Sigmoid colon (tissue), 7 donors: Measurements from ENCODE around the gene DNAH6. TPM values are rescaled to one million over a fixed set of nuclear protein-coding genes. Genes with fewer than 3 reads are reported as not detected.

Experiments
- DNase-seq: peaks from one replicate; pipeline ENCODE4 v3.0.0-alpha.2; 2019
- H3K27ac ChIP-seq, 4 donors: fragments of 200-600 bp; sonication (generic); one replicate each; pipeline ENCODE4 v1.5.1; 2016 to 2019; ENCODE audit warnings: mild to moderate bottlenecking in 1 of 4
- H3K27me3 ChIP-seq, 3 donors: fragments of 200-600 bp; sonication (generic); one replicate each; pipeline ENCODE4 v1.5.1; 2019; ENCODE audit warnings: mild to moderate bottlenecking in 1 of 3
- H3K36me3 ChIP-seq, 4 donors: fragments of 200-600 bp; sonication (generic); one replicate each; pipeline ENCODE4 v1.5.1; 2016 to 2019
- H3K4me1 ChIP-seq, 4 donors: fragments of 200-600 bp; sonication (generic); one replicate each; pipeline ENCODE4 v1.5.1; 2017 to 2019
- H3K4me3 ChIP-seq, 4 donors: fragments of 200-600 bp; sonication (generic); one replicate each; pipeline ENCODE4 v1.5.1; 2017 to 2019; ENCODE audit warnings: mild to moderate bottlenecking in 2 of 4, moderate library complexity in 1 of 4
- H3K9me3 ChIP-seq, 4 donors: fragments of 200-600 bp in 3 of 4; sonication (generic) in 3 of 4; one replicate each; pipeline versions ENCODE4 v1.5.1 to v1.6.1; 2013 to 2019
- CTCF ChIP-seq, 4 experiments: fragments of 450-650 bp in 3 of 4; fragments of 200-600 bp in 1 of 4; IDR thresholded peaks; one replicate each; pipeline ENCODE4 v1.5.1; 2016 to 2019; ENCODE audit warnings: antibody characterized with exemption in 4 of 4, mild to moderate bottlenecking in 3 of 4, moderate library complexity in 2 of 4
- EP300 ChIP-seq, 4 donors: sonication (generic); formaldehyde crosslinking; IDR thresholded peaks; one replicate each; pipeline ENCODE4 v1.6.1; 2017; ENCODE audit warnings: antibody characterized with exemption in 4 of 4
- POLR2A ChIP-seq, 2 donors: fragments of 450-650 bp; IDR thresholded peaks; one replicate each; pipeline ENCODE4 v1.6.1; 2016; ENCODE audit warnings: antibody characterized with exemption in 2 of 2, mild to moderate bottlenecking in 2 of 2, moderate library complexity in 2 of 2
- POLR2AphosphoS5 ChIP-seq, 4 donors: sonication (generic); formaldehyde crosslinking; IDR thresholded peaks; one replicate each; pipeline ENCODE4 v1.6.1; 2017; ENCODE audit warnings: antibody characterized with exemption in 4 of 4
- WGBS, 2 donors: extraction: QIAGEN DNeasy Blood & Tissue Kit; methylation state at CpG; one replicate each; pipeline ENCODE4 v1.1.7; 2013; 5-methylcytosine and 5-hydroxymethylcytosine counted together
- intact Hi-C: fragments of 100-400 bp; cut with DNase I; formaldehyde crosslinking; loops from one replicate; pipeline ENCODE4 v1.15.1; 2023
- polyA plus RNA-seq, 3 donors: library from polyadenylated mRNA; stranded (reverse); fragments of 200-250 nt; gene quantifications; one replicate each; pipeline ENCODE4 v1.2.3, GENCODE V29; 2013
- total RNA-seq, 4 donors: library from RNA; depleted of rRNA; stranded (reverse); fragments of >200 nt; gene quantifications; one replicate each; pipeline ENCODE4 v1.1.0, GENCODE V29; 2016
- donor health status: healthy with polysubstance abuse.
- donor health status: Bipolar disorder and iron deficiency.
- donor health status: healthy.

The DNAH6 gene
- total and polyA plus RNA-seq, 7 donors = 0.20 to 0.55 (median 0.36) TPM; not detected in 2

GRCh38 chr2:84838434-84839145, 322.3 kb downstream of the DNAH6 start:
- H3K27ac ChIP-seq = no peak overlapping the region
- H3K4me3 ChIP-seq = no peak overlapping the region
- no peak for DNase-seq
- 89 to 97% methylated on average over 2 of the region's 2 CpGs for whole genome bisulfite sequencing, 2 donors
- no peaks in the 10 kb centered on the region for H3K27me3 ChIP-seq
- no peaks in the 10 kb centered on the region for H3K4me1 ChIP-seq
- no peaks in the 10 kb centered on the region for H3K36me3 ChIP-seq
- TF ChIP-seq CTCF (IDR thresholded peaks at IDR 0.05) (no peak), EP300 (IDR thresholded peaks at IDR 0.05) (no peak), POLR2A (IDR thresholded peaks at IDR 0.05) (no peak)
- intact Hi-C loops = no loop called here
- peaks cover 0 to 4% (median 2%) of the 10 kb centered on the region in 4 donors for H3K9me3 ChIP-seq

DNA sequence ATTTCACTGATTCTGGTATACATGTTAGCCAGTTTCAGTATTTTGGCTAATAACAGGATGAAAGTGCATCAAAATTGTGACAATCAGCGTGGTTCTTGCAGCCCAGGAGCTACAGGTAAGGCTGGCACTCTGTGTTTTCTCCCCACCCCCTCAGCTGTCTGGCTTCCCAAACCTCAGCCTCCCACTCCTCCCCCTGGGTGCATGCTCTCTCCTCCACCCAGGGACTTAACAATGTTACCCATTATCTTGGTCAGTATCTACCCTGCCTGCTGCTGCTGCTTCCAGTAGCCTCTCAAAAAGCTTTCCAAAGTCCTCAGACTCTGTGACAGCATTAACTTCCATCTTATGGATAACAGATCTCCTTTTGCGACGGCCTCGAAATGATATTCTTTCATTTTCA, 323.6 kb downstream of the DNAH6 start:
- WGBS, 2 donors = 82 to 90% methylated on average over 4 of the region's 4 CpGs
- no peaks in the 10 kb centered on the region for H3K4me1 ChIP-seq
- no peaks in the 10 kb centered on the region for H3K27me3 ChIP-seq
- no peaks in the 10 kb centered on the region for H3K36me3 ChIP-seq
- intact Hi-C loops = no loop called here
- TF ChIP-seq CTCF (IDR thresholded peaks at IDR 0.05) (no peak), POLR2A (IDR thresholded peaks at IDR 0.05) (no peak)
- peaks cover 0 to 4% (median 2%) of the 10 kb centered on the region in 4 donors for H3K9me3 ChIP-seq
- no peak overlapping the region for H3K4me3 ChIP-seq
- DNase-seq = no peak
- H3K27ac ChIP-seq = no peak overlapping the region

DNA sequence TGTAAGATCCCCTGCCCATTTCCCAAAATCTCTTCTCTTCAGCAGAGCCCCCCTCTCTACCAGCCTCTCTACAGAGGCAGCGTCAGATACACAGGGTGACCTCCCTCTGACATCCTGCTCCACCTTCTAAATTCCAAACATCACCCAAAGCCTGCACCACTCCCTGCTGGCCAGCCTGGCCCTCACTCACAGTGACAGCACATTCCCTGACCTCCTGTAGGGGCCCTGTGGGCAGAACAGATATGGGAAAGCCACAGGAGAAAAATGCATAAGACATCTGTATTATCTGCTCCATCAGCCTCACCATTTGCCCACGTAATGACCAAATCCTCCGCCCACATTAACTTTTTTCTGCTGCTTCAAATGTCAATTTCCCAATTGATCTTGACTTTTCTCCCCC, 324.0 kb downstream of the DNAH6 start:
- WGBS, 2 donors = 75 to 91% methylated on average over 3 of the region's 3 CpGs
- H3K27me3 ChIP-seq = no peaks in the 10 kb centered on the region
- no peak for DNase-seq
- H3K9me3 ChIP-seq = peaks cover 0 to 4% (median 2%) of the 10 kb centered on the region in 4 donors
- no peak overlapping the region for H3K27ac ChIP-seq
- no peaks in the 10 kb centered on the region for H3K4me1 ChIP-seq
- intact Hi-C loops = no loop called here
- no peaks in the 10 kb centered on the region for H3K36me3 ChIP-seq
- TF ChIP-seq POLR2A (IDR thresholded peaks at IDR 0.05) (no peak), EP300 (IDR thresholded peaks at IDR 0.05) (no peak), CTCF (IDR thresholded peaks at IDR 0.05) (no peak), POLR2AphosphoS5 (IDR thresholded peaks at IDR 0.05) (no peak)
- no peak overlapping the region for H3K4me3 ChIP-seq

DNA sequence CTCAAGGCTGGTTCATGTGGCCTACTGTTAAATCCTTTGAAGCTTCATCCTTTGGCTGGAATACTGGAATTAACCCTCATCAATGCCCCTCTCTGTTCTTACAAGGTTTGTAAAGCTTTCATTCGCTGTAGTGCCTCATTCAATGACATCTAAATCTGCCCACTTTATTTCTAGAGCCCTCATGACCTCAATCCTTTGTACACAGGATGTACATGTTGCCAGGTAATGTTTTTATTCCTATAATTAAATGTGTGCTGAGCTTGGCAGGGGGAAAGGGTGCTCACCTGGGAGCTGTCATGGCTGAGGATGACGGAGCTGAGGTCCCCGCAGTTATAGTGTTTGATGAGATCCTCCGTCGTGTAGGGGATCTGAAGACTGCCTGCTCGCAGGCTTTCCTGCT, 325.3 kb downstream of the DNAH6 start:
- intact Hi-C loops = no loop called here
- Histone ChIP-seq H3K36me3 (no peaks in the 10 kb centered on the region), H3K27me3 (no peaks in the 10 kb centered on the region), H3K4me1 (no peaks in the 10 kb centered on the region), H3K4me3 (no peak overlapping the region), H3K9me3 (peaks cover 0 to 3% (median 0%) of the 10 kb centered on the region in 4 donors), H3K27ac (no peak overlapping the region)
- WGBS, 2 donors = 81 to 95% methylated on average over 6 of the region's 6 CpGs
- TF ChIP-seq EP300 (IDR thresholded peaks at IDR 0.05) (no peak), CTCF (IDR thresholded peaks at IDR 0.05) (no peak), POLR2AphosphoS5 (IDR thresholded peaks at IDR 0.05) (no peak), POLR2A (IDR thresholded peaks at IDR 0.05) (no peak)
- no peak for DNase-seq

- Histone ChIP-seq H3K9me3 (no peaks in the 10 kb centered on the region), H3K4me1 (no peaks in the 10 kb centered on the region), H3K36me3 (no peaks in the 10 kb centered on the region), H3K4me3 (no peak overlapping the region), H3K27ac (no peak overlapping the region), H3K27me3 (no peaks in the 10 kb centered on the region)
- no peak for TF ChIP-seq EP300 (IDR thresholded peaks at IDR 0.05)
- no peak for TF ChIP-seq POLR2A (IDR thresholded peaks at IDR 0.05)
- no peak for TF ChIP-seq CTCF (IDR thresholded peaks at IDR 0.05)
- TF ChIP-seq POLR2AphosphoS5 (IDR thresholded peaks at IDR 0.05) = no peak
- intact Hi-C loops = no loop called here
- WGBS, 2 donors = 87 to 88% methylated on average over 8 of the region's 8 CpGs
- no peak for DNase-seq
Observed at GRCh38 chr2:84844141-84844540, 327.8 kb downstream of the DNAH6 start.
